GM12891 (cell line): ENCODE results near the gene CDC42BPA.

Source experiments
- POLR2A ChIP-seq: IDR thresholded peaks from 2 replicates; pipeline ENCODE4 v1.6.1; 2011; ENCODE audit warnings: low read depth, low read length, control low read depth
- POLR2AphosphoS5 ChIP-seq: IDR thresholded peaks from 2 replicates; pipeline ENCODE4 v1.6.1; 2011; ENCODE audit warnings: low read depth, low read length, control low read depth
- POU2F2 ChIP-seq: IDR thresholded peaks from 2 replicates; pipeline ENCODE4 v1.6.1; 2011; ENCODE audit warnings: low read depth, mild to moderate bottlenecking, control low read depth, low read length, moderate library complexity
- SPI1 ChIP-seq: IDR thresholded peaks from 2 replicates; pipeline ENCODE4 v1.6.1; 2011; ENCODE audit warnings: low read depth, low read length, control low read depth
- TAF1 ChIP-seq: IDR thresholded peaks from 2 replicates; pipeline ENCODE4 v1.6.1; 2011; ENCODE audit warnings: low read depth, low read length, control low read depth

GRCh38 chr1:227328405-227329019 is 10.2 kb upstream of the CDC42BPA start:
- TF ChIP-seq POLR2AphosphoS5 (no peak), SPI1 (no peak), POLR2A (no peak), POU2F2 (no peak), TAF1 (no peak)
